Measurements from ENCODE around the gene DYNC2H1.
A peak's percentile ranks its signal among the peaks of the same experiment; 100 is the strongest.
"Not testable (repeated sequence)": the region's sequence is repeated elsewhere in the genome, so short reads cannot be mapped to it uniquely, and the experiment has no call there.

DYNC2H1 gene

GRCh38 chr11:103108933-103109817 lies at the start of gene DYNC2H1:
Gene DYNC2H1, plus strand, starts transcription at chr11:103109426. Its CDS starts 149 bp downstream, at chr11:103109575.
- peak; percentile 9 to 83 (median 68) for DNase-seq

GRCh38 chr11:103061656-103062055 lies 47.6 kb upstream of the DYNC2H1 start:
- no peak for DNase-seq

GRCh38 chr11:103067118-103067517 lies 42.1 kb upstream of the DYNC2H1 start:
- no peak for DNase-seq

- no peak for DNase-seq
Observed at GRCh38 chr11:103069367-103069766, 39.9 kb upstream of the DYNC2H1 start.

GRCh38 chr11:103070142-103070541 lies 39.1 kb upstream of the DYNC2H1 start:
- no peak for DNase-seq

- no peak for DNase-seq
Observed at GRCh38 chr11:103071008-103071407, 38.2 kb upstream of the DYNC2H1 start.

- no peak for DNase-seq
Observed at GRCh38 chr11:103076361-103076760, 32.9 kb upstream of the DYNC2H1 start.

GRCh38 chr11:103077554-103077953 lies 31.7 kb upstream of the DYNC2H1 start:
- DNase-seq, result no peak

- DNase-seq, result no peak
Observed at GRCh38 chr11:103078710-103079109, 30.5 kb upstream of the DYNC2H1 start.

- no peak for DNase-seq
Observed at GRCh38 chr11:103079833-103080232, 29.4 kb upstream of the DYNC2H1 start.

GRCh38 chr11:103085758-103086365 lies 23.4 kb upstream of the DYNC2H1 start:
- no peak for DNase-seq

GRCh38 chr11:103086461-103086860 lies 22.8 kb upstream of the DYNC2H1 start:
- no peak for DNase-seq

- peak in 6 of 14 donors; percentile 16 to 48 (median 32) for DNase-seq
Observed at GRCh38 chr11:103091064-103091800, 18.0 kb upstream of the DYNC2H1 start.

GRCh38 chr11:103091801-103092524 lies 17.3 kb upstream of the DYNC2H1 start, which contains the start of gene DCUN1D5:
Gene DCUN1D5, minus strand, starts transcription at chr11:103092160. Its CDS starts 288 bp downstream, at chr11:103091872.
- DNase-seq, result peak; percentile 75 to 95 (median 90)

- DNase-seq, result no peak
Observed at GRCh38 chr11:103097279-103097678, 11.9 kb upstream of the DYNC2H1 start.

GRCh38 chr11:103109818-103110388 lies 677 bp downstream of the DYNC2H1 start:
- peak in 4 of 14 donors; percentile 4 to 19 (median 8) for DNase-seq

- no peak for DNase-seq
Observed at GRCh38 chr11:103110391-103110790, 1.2 kb downstream of the DYNC2H1 start.

- no peak for DNase-seq
Observed at GRCh38 chr11:103111400-103111799, 2.2 kb downstream of the DYNC2H1 start.

- DNase-seq, result no peak
Observed at GRCh38 chr11:103112364-103112763, 3.1 kb downstream of the DYNC2H1 start.

GRCh38 chr11:103114836-103115235 lies 5.6 kb downstream of the DYNC2H1 start:
- DNase-seq, result no peak

GRCh38 chr11:103125462-103125861 lies 16.2 kb downstream of the DYNC2H1 start:
- no peak for DNase-seq

GRCh38 chr11:103141986-103142385 lies 32.8 kb downstream of the DYNC2H1 start:
- not testable (repeated sequence) for DNase-seq

All from C1 segment of cervical spinal cord (tissue), 14 donors.